ENCODE measurements around the gene SEL1L2.

The SEL1L2 gene

DNA sequence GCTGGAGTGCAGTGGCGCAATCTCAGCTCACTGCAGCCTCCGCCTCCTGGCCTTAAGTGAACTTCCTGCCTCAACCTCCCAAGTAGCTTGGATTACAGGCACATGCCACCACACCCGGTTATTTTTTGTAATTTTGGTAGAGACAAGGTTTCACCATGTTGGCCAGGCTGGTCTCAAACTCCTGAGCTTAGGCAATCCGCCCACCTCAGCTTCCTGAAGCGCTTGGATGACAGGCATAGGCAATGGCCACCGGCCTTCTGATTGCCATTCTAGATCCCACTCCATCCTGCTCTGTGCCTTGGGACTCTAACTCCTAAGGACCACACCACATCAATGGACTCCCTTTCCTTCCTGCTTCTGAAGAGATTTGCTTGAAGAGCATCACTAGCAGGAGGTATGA, 60.6 kb downstream of the SEL1L2 start (continued):
- TF ChIP-seq, protein P1, sequence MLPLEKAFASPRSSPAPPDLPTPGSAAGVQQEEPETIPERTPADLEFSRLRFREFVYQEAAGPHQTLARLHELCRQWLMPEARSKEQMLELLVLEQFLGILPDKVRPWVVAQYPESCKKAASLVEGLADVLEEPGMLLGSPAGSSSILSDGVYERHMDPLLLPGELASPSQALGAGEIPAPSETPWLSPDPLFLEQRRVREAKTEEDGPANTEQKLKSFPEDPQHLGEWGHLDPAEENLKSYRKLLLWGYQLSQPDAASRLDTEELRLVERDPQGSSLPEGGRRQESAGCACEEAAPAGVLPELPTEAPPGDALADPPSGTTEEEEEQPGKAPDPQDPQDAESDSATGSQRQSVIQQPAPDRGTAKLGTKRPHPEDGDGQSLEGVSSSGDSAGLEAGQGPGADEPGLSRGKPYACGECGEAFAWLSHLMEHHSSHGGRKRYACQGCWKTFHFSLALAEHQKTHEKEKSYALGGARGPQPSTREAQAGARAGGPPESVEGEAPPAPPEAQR (tag by site-specific recombination; IDR thresholded peaks at IDR 0.05): no peak
- TF ChIP-seq ZNF776 (tag by site-specific recombination; IDR thresholded peaks at IDR 0.05; ENCODE audit: borderline replicate concordance) (no peak), YY1 (tag by site-specific recombination; IDR thresholded peaks at IDR 0.05) (no peak), ZNF555 (tag by site-specific recombination; conservative IDR thresholded peaks at IDR 0.05) (no peak), ZNF138 (tag by site-specific recombination; IDR thresholded peaks at IDR 0.05; ENCODE audit: borderline replicate concordance) (no peak)
- TF ChIP-seq, protein P2, sequence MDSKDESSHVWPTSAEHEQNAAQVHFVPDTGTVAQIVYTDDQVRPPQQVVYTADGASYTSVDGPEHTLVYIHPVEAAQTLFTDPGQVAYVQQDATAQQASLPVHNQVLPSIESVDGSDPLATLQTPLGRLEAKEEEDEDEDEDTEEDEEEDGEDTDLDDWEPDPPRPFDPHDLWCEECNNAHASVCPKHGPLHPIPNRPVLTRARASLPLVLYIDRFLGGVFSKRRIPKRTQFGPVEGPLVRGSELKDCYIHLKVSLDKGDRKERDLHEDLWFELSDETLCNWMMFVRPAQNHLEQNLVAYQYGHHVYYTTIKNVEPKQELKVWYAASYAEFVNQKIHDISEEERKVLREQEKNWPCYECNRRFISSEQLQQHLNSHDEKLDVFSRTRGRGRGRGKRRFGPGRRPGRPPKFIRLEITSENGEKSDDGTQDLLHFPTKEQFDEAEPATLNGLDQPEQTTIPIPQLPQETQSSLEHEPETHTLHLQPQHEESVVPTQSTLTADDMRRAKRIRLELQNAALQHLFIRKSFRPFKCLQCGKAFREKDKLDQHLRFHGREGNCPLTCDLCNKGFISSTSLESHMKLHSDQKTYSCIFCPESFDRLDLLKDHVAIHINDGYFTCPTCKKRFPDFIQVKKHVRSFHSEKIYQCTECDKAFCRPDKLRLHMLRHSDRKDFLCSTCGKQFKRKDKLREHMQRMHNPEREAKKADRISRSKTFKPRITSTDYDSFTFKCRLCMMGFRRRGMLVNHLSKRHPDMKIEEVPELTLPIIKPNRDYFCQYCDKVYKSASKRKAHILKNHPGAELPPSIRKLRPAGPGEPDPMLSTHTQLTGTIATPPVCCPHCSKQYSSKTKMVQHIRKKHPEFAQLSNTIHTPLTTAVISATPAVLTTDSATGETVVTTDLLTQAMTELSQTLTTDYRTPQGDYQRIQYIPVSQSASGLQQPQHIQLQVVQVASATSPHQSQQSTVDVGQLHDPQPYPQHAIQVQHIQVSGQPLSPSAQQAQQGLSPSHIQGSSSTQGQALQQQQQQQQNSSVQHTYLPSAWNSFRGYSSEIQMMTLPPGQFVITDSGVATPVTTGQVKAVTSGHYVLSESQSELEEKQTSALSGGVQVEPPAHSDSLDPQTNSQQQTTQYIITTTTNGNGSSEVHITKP (tag by site-specific recombination; IDR thresholded peaks at IDR 0.05): no peak
- TF ChIP-seq, protein P3, sequence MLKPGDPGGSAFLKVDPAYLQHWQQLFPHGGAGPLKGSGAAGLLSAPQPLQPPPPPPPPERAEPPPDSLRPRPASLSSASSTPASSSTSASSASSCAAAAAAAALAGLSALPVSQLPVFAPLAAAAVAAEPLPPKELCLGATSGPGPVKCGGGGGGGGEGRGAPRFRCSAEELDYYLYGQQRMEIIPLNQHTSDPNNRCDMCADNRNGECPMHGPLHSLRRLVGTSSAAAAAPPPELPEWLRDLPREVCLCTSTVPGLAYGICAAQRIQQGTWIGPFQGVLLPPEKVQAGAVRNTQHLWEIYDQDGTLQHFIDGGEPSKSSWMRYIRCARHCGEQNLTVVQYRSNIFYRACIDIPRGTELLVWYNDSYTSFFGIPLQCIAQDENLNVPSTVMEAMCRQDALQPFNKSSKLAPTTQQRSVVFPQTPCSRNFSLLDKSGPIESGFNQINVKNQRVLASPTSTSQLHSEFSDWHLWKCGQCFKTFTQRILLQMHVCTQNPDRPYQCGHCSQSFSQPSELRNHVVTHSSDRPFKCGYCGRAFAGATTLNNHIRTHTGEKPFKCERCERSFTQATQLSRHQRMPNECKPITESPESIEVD (tag by site-specific recombination; IDR thresholded peaks at IDR 0.05): no peak

DNA sequence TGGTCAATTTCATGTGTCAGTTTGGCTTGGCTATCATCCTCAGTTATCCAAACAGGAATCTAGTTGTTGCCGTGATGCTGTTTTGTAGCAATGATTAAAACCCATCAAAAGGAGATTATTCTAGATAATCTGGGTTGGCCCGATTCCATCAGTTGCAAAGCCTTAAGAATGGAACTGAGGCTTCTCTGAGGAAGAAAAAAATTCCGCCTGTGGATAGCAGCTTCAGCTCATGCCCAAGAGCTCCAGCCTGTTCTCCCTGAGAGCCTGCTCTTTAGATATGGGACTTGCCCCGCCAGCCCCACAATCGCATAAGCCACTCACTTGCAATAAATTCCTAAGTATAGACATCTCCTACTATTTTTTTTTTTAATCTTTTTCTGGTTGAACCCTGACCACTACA, 61.5 kb downstream of the SEL1L2 start:
- no peak overlapping the region for H3K4me3 ChIP-seq (ENCODE audit: low read depth, low read length)
- no peaks in the 10 kb centered on the region for H3K9me3 ChIP-seq (ENCODE audit: control insufficient read depth, insufficient read depth, low read depth, low read length)
- TF ChIP-seq ZNF423 (tag by site-specific recombination; IDR thresholded peaks at IDR 0.05) (no peak), ZNF292 (tag by site-specific recombination; IDR thresholded peaks at IDR 0.05; ENCODE audit: borderline replicate concordance, low read depth) (no peak), SP2 (tag by site-specific recombination; IDR thresholded peaks at IDR 0.05) (no peak), ZNF146 (tag by site-specific recombination; IDR thresholded peaks at IDR 0.05) (no peak), ZNF248 (tag by site-specific recombination; IDR thresholded peaks at IDR 0.05) (no peak), ZXDB (tag by site-specific recombination; IDR thresholded peaks at IDR 0.05) (no peak), ZNF114 (tag by site-specific recombination; IDR thresholded peaks at IDR 0.05) (no peak), ZNF843 (tag by site-specific recombination; IDR thresholded peaks at IDR 0.05) (no peak)
- TF ChIP-seq, protein P4, sequence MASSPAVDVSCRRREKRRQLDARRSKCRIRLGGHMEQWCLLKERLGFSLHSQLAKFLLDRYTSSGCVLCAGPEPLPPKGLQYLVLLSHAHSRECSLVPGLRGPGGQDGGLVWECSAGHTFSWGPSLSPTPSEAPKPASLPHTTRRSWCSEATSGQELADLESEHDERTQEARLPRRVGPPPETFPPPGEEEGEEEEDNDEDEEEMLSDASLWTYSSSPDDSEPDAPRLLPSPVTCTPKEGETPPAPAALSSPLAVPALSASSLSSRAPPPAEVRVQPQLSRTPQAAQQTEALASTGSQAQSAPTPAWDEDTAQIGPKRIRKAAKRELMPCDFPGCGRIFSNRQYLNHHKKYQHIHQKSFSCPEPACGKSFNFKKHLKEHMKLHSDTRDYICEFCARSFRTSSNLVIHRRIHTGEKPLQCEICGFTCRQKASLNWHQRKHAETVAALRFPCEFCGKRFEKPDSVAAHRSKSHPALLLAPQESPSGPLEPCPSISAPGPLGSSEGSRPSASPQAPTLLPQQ (tag by site-specific recombination; IDR thresholded peaks at IDR 0.05): no peak
- no peak overlapping the region for H3K27ac ChIP-seq (ENCODE audit: extremely low read depth, low read depth, low read length)
- POLR2A ChIA-PET: no interaction called here
- CTCF ChIA-PET: interaction anchor here (0.6 kb wide), 1 partner anchor 314 kb away, joined by 4 read pairs; no protein-coding TSS in a partner anchor
- H3K36me3 ChIP-seq (ENCODE audit: control insufficient read depth in 2 of 2, insufficient read depth in 1 of 2, low read length in 2 of 2): no peaks in the 10 kb centered on the region
- H3K4me1 ChIP-seq (ENCODE audit: control insufficient read depth, insufficient read depth, low read length): no peaks in the 10 kb centered on the region

DNA sequence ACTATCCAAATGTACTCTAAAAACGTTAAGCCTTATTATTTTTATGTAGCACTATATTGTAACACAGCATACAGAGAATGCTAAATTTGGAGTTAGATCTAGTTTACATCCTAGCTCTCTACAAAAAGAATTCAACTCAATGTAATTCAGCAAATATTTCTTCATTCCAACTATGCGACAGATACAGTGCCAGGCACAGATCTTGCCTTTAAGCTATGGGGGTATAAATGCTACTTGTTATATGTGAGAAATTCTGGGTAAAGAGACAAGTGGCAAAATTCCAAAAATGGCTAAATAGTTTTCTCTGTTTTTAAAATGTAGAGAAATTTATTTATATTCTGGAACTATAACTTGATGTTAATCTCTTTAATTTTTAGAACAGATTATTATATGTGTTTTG, 63.2 kb downstream of the SEL1L2 start:
- POLR2A ChIA-PET: no interaction called here
- Histone ChIP-seq H3K36me3 (ENCODE audit: control insufficient read depth in 2 of 2, insufficient read depth in 1 of 2, low read length in 2 of 2) (no peaks in the 10 kb centered on the region), H3K9me3 (ENCODE audit: control insufficient read depth, insufficient read depth, low read depth, low read length) (no peaks in the 10 kb centered on the region), H3K4me1 (ENCODE audit: control insufficient read depth, insufficient read depth, low read length) (no peaks in the 10 kb centered on the region), H3K27ac (ENCODE audit: extremely low read depth, low read depth, low read length) (no peak overlapping the region), H3K4me3 (ENCODE audit: low read depth, low read length) (no peak overlapping the region)
- TF ChIP-seq ZFP69B (tag by site-specific recombination; IDR thresholded peaks at IDR 0.05): no peak
- no peak for TF ChIP-seq ZNF677 (tag by site-specific recombination; IDR thresholded peaks at IDR 0.05)
- TF ChIP-seq ZIC2 (tag by site-specific recombination; IDR thresholded peaks at IDR 0.05): no peak
- TF ChIP-seq ZNF48 (tag by site-specific recombination; IDR thresholded peaks at IDR 0.05): no peak
- no peak for TF ChIP-seq SP3 (tag by site-specific recombination; IDR thresholded peaks at IDR 0.05)
- CTCF ChIA-PET: interaction anchor here (1.0 kb wide), 1 partner anchor 14 kb away, joined by 3 read pairs; no protein-coding TSS in a partner anchor
